Vagina (tissue), 2 donors: Measurements from ENCODE around the gene WDSUB1.

Source experiments
- POLR2A ChIP-seq, 2 donors: fragments of 450-650 bp; IDR thresholded peaks; one replicate each; pipeline ENCODE4 v1.6.1; 2017; ENCODE audit warnings: antibody characterized with exemption in 2 of 2, mild to moderate bottlenecking in 2 of 2, moderate library complexity in 2 of 2
- TF ChIP-seq, protein P1 (sequence below), 3 experiments: fragments of 450-650 bp in 2 of 3; fragments of 200-600 bp in 1 of 3; sonication (generic) in 1 of 3; IDR thresholded peaks; one replicate each; pipeline ENCODE4 v1.5.1; 2017 to 2019; ENCODE audit warnings: antibody characterized with exemption in 3 of 3, mild to moderate bottlenecking in 2 of 3, moderate library complexity in 2 of 3

- no peak for TF ChIP-seq POLR2A (IDR thresholded peaks at IDR 0.05)
- TF ChIP-seq, protein P1, sequence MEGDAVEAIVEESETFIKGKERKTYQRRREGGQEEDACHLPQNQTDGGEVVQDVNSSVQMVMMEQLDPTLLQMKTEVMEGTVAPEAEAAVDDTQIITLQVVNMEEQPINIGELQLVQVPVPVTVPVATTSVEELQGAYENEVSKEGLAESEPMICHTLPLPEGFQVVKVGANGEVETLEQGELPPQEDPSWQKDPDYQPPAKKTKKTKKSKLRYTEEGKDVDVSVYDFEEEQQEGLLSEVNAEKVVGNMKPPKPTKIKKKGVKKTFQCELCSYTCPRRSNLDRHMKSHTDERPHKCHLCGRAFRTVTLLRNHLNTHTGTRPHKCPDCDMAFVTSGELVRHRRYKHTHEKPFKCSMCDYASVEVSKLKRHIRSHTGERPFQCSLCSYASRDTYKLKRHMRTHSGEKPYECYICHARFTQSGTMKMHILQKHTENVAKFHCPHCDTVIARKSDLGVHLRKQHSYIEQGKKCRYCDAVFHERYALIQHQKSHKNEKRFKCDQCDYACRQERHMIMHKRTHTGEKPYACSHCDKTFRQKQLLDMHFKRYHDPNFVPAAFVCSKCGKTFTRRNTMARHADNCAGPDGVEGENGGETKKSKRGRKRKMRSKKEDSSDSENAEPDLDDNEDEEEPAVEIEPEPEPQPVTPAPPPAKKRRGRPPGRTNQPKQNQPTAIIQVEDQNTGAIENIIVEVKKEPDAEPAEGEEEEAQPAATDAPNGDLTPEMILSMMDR (IDR thresholded peaks at IDR 0.05), result no peak
Observed at GRCh38 chr2:159246325-159246988, 40.0 kb downstream of the WDSUB1 start.
